ENCODE data around the gene TTC39A. TPM values are rescaled to one million over a fixed set of nuclear protein-coding genes. Genes with fewer than 3 reads are reported as not detected.

The TTC39A gene
- total RNA-seq, 2 donors from 2014 or later, result 7.9 to 21.3 TPM

- 82 to 83% methylated on average over 12 to 17 of the region's 17 CpGs for WGBS, 2 donors
- no peak for DNase-seq
- Histone ChIP-seq H3K36me3 (replicated peaks in 1 of 2; ENCODE audit: insufficient read depth in 1 of 2, low read depth in 2 of 2) (no peaks in the 10 kb centered on the region), H3K9me3 (no peaks in the 10 kb centered on the region), H3K27ac (no peak overlapping the region), H3K4me3 (no peak overlapping the region), H3K4me1 (peaks cover 18% of the 10 kb centered on the region), H3K27me3 (no peaks in the 10 kb centered on the region)
- ATAC-seq, result no peak
- TF ChIP-seq POLR2A (IDR thresholded peaks at IDR 0.05), result no peak
- TF ChIP-seq CTCF (IDR thresholded peaks at IDR 0.05), result no peak
- intact Hi-C loops (cut with DNase I), result no loop called here
Measured at GRCh38 chr1:51295926-51296325, 34.4 kb downstream of the TTC39A start.

GRCh38 chr1:51294566-51295184 is 35.7 kb downstream of the TTC39A start:
- no peak for ATAC-seq
- no peak for DNase-seq
- TF ChIP-seq POLR2A (IDR thresholded peaks at IDR 0.05), result no peak
- TF ChIP-seq CTCF (IDR thresholded peaks at IDR 0.05), result no peak
- 65 to 73% methylated on average over 10 to 11 of the region's 11 CpGs for WGBS, 2 donors
- H3K27ac ChIP-seq, result no peak overlapping the region
- no peak overlapping the region for H3K4me3 ChIP-seq
- no peaks in the 10 kb centered on the region for H3K27me3 ChIP-seq
- peaks cover 18% of the 10 kb centered on the region for H3K4me1 ChIP-seq
- intact Hi-C loops (cut with DNase I), result no loop called here
- no peaks in the 10 kb centered on the region for H3K9me3 ChIP-seq
- H3K36me3 ChIP-seq (replicated peaks in 1 of 2; ENCODE audit: insufficient read depth in 1 of 2, low read depth in 2 of 2), result no peaks in the 10 kb centered on the region

GRCh38 chr1:51293898-51294515 is 36.4 kb downstream of the TTC39A start:
- Histone ChIP-seq H3K36me3 (replicated peaks in 1 of 2; ENCODE audit: insufficient read depth in 1 of 2, low read depth in 2 of 2) (no peaks in the 10 kb centered on the region), H3K27me3 (no peaks in the 10 kb centered on the region), H3K4me1 (peaks cover 18% of the 10 kb centered on the region), H3K4me3 (no peak overlapping the region), H3K9me3 (no peaks in the 10 kb centered on the region), H3K27ac (no peak overlapping the region)
- ATAC-seq, result no peak
- no peak for DNase-seq
- WGBS, 2 donors, result 89 to 90% methylated on average over 13 of the region's 13 CpGs
- intact Hi-C loops (cut with DNase I), result no loop called here
- TF ChIP-seq CTCF (IDR thresholded peaks at IDR 0.05), result no peak
- no peak for TF ChIP-seq POLR2A (IDR thresholded peaks at IDR 0.05)

GRCh38 chr1:51290489-51290847 is 39.9 kb downstream of the TTC39A start:
- Histone ChIP-seq H3K4me1 (no peaks in the 10 kb centered on the region), H3K36me3 (replicated peaks in 1 of 2; ENCODE audit: insufficient read depth in 1 of 2, low read depth in 2 of 2) (peaks cover 0 to 2% of the 10 kb centered on the region in 2 donors), H3K4me3 (no peak overlapping the region), H3K9me3 (no peaks in the 10 kb centered on the region), H3K27me3 (no peaks in the 10 kb centered on the region), H3K27ac (no peak overlapping the region)
- intact Hi-C loops (cut with DNase I), result no loop called here
- TF ChIP-seq POLR2A (IDR thresholded peaks at IDR 0.05), result no peak
- no peak for TF ChIP-seq CTCF (IDR thresholded peaks at IDR 0.05)
- DNase-seq (no peak), ATAC-seq (no peak)
- 98 to 100% methylated on average over 5 of the region's 5 CpGs for WGBS, 2 donors
